Liver (tissue), 9 donors: Measurements from ENCODE around the gene LINGO3. TPM values are rescaled to one million over a fixed set of nuclear protein-coding genes. Genes with fewer than 3 reads are reported as not detected.
A peak's percentile ranks its signal among the peaks of the same experiment; 100 is the strongest.

Source experiments
- DNase-seq: peaks from one replicate; pipeline ENCODE4 v3.0.0-alpha.2; 2017; ENCODE audit warnings: low spot score
- H3K27ac ChIP-seq, 2 donors: one replicate each; pipeline ENCODE4 v1.7.0; 2013; ENCODE audit warnings: inconsistent platforms in 2 of 2, low read length in 2 of 2, control low read depth in 1 of 2, low read depth in 1 of 2, mild to moderate bottlenecking in 1 of 2
- H3K27me3 ChIP-seq, 4 donors: one replicate each; pipeline versions ENCODE4 v1.6.1 to v1.7.0; 2013; ENCODE audit warnings: low read length in 3 of 4, inconsistent platforms in 1 of 4, mild to moderate bottlenecking in 1 of 4, moderate library complexity in 1 of 4; ENCODE audit not compliant: control insufficient read depth in 4 of 4, insufficient read depth in 4 of 4
- H3K36me3 ChIP-seq, 4 donors: one replicate each; pipeline versions ENCODE4 v1.6.1 to v1.7.0; 2013; ENCODE audit warnings: low read length in 3 of 4, mild to moderate bottlenecking in 3 of 4, low read depth in 1 of 4, moderate library complexity in 1 of 4; ENCODE audit not compliant: control insufficient read depth in 4 of 4, insufficient read depth in 3 of 4
- H3K4me1 ChIP-seq, 4 donors: one replicate each; pipeline versions ENCODE4 v1.6.1 to v1.7.0; 2013; ENCODE audit warnings: low read length in 3 of 4, mild to moderate bottlenecking in 3 of 4, moderate library complexity in 1 of 4; ENCODE audit not compliant: control insufficient read depth in 4 of 4, insufficient read depth in 4 of 4
- H3K4me3 ChIP-seq, 3 donors: one replicate each; pipeline versions ENCODE4 v1.6.1 to v1.7.0; 2013; ENCODE audit warnings: low read length in 3 of 3, control low read depth in 1 of 3, low read depth in 1 of 3, mild to moderate bottlenecking in 1 of 3
- H3K9ac ChIP-seq, 2 donors: one replicate each; pipeline ENCODE4 v1.7.0; 2013; ENCODE audit warnings: low read length in 2 of 2, mild to moderate bottlenecking in 2 of 2, moderate library complexity in 2 of 2, control low read depth in 1 of 2, low read depth in 1 of 2
- H3K9me3 ChIP-seq, 4 donors: one replicate each; pipeline versions ENCODE4 v1.6.1 to v1.7.0; 2013; ENCODE audit warnings: low read length in 3 of 4; ENCODE audit not compliant: control insufficient read depth in 4 of 4
- ATF3 ChIP-seq: IDR thresholded peaks from 2 replicates; pipeline ENCODE4 v1.6.1; 2016; ENCODE audit warnings: antibody characterized with exemption
- CTCF ChIP-seq: fragments of 150-350 bp; IDR thresholded peaks from 2 replicates; pipeline ENCODE4 v1.5.1; 2017; ENCODE audit warnings: improper control_type of control experiment, low read depth, low read length; ENCODE audit not compliant: missing input control
- EGR1 ChIP-seq, 2 donors: IDR thresholded peaks; 2 replicates each; pipeline ENCODE4 v1.6.1; 2016 to 2018; ENCODE audit warnings: antibody characterized with exemption in 2 of 2, low read depth in 2 of 2
- FOXA1 ChIP-seq: IDR thresholded peaks from 2 replicates; pipeline ENCODE4 v1.6.1; 2016; ENCODE audit warnings: antibody characterized with exemption
- FOXA2 ChIP-seq: IDR thresholded peaks from 2 replicates; pipeline ENCODE4 v1.6.1; 2016; ENCODE audit warnings: antibody characterized with exemption
- GABPA ChIP-seq, 2 donors: IDR thresholded peaks in 1 of 2; conservative IDR thresholded peaks in 1 of 2; 2 replicates each; pipeline ENCODE4 v1.6.1; 2016; ENCODE audit warnings: antibody characterized with exemption in 2 of 2, mild to moderate bottlenecking in 1 of 2, moderate library complexity in 1 of 2
- HNF4G ChIP-seq: IDR thresholded peaks from 2 replicates; pipeline ENCODE4 v1.6.1; 2016; ENCODE audit warnings: antibody characterized with exemption
- MAX ChIP-seq: IDR thresholded peaks from 2 replicates; pipeline ENCODE4 v1.6.1; 2016; ENCODE audit warnings: antibody characterized with exemption
- NR2F2 ChIP-seq: IDR thresholded peaks from 2 replicates; pipeline ENCODE4 v1.6.1; 2016; ENCODE audit warnings: antibody characterized with exemption
- RAD21 ChIP-seq, 2 donors: IDR thresholded peaks; 2 replicates each; pipeline ENCODE4 v1.6.1; 2016; ENCODE audit warnings: antibody characterized with exemption in 2 of 2, mild to moderate bottlenecking in 2 of 2
- REST ChIP-seq: IDR thresholded peaks from 2 replicates; pipeline ENCODE4 v1.6.1; 2016; ENCODE audit warnings: antibody characterized with exemption, mild to moderate bottlenecking
- SP1 ChIP-seq: IDR thresholded peaks from 2 replicates; pipeline ENCODE4 v1.6.1; 2018; ENCODE audit warnings: antibody characterized with exemption, mild to moderate bottlenecking
- TAF1 ChIP-seq: conservative IDR thresholded peaks from 2 replicates; pipeline ENCODE4 v1.6.1; 2016; ENCODE audit warnings: antibody characterized with exemption, mild to moderate bottlenecking
- YY1 ChIP-seq: IDR thresholded peaks from 2 replicates; pipeline ENCODE4 v1.6.1; 2016; ENCODE audit warnings: antibody characterized with exemption, mild to moderate bottlenecking
- ZBTB33 ChIP-seq: IDR thresholded peaks from 2 replicates; pipeline ENCODE4 v1.6.1; 2016; ENCODE audit warnings: antibody characterized with exemption
- WGBS: extraction: QIAGEN DNeasy Blood & Tissue Kit; methylation state at CpG from one replicate; pipeline ENCODE4 v1.1.7; 2013; 5-methylcytosine and 5-hydroxymethylcytosine counted together
- polyA plus RNA-seq, 2 donors: library from polyadenylated mRNA; stranded (reverse) in 1 of 2; unstranded in 1 of 2; fragments of 200-250 nt in 1 of 2; fragments of >200 nt in 1 of 2; fragmentation: Nextera tagmentation in 1 of 2; extraction: Ambion mirVana in 1 of 2; gene quantifications; one replicate each; pipeline versions ENCODE4 v1.2.1 to v1.2.3, GENCODE V29; 2013 to 2015
- total RNA-seq, 2 donors: library from RNA; depleted of rRNA; stranded (reverse); fragments of >200 nt; gene quantifications; one replicate each; pipeline ENCODE4 v1.2.3, GENCODE V29; 2014
- donor health status: healthy.
- donor health status: healthy.
- donor health status: healthy.
- donor health status: healthy.
- donor health status: healthy.

Gene LINGO3
- total and polyA plus RNA-seq, 4 donors = 0.02 to 0.08 (median 0.07) TPM

- Histone ChIP-seq H3K4me1 (peaks cover 13 to 55% (median 41%) of the 10 kb centered on the region in 4 donors), H3K9me3 (no peaks in the 10 kb centered on the region), H3K36me3 (peaks cover 4 to 9% (median 8%) of the 10 kb centered on the region in 4 donors), H3K4me3 (peak overlapping the region; percentile 74 to 91 (median 79)), H3K27me3 (no peaks in the 10 kb centered on the region), H3K27ac (peak overlapping the region; percentile 88 to 98), H3K9ac (peak overlapping the region; percentile 57 to 81)
- under 1% methylated on average over 88 of the region's 88 CpGs for WGBS
- TF ChIP-seq YY1 (peak; percentile 96), EGR1 (IDR thresholded peaks at IDR 0.05; ENCODE audit: low read depth in 2 of 2) (peak in 1 of 2 donors; percentile 84), RAD21 (IDR thresholded peaks at IDR 0.05) (peak in 1 of 2 donors; percentile 3), SP1 (no peak), NR2F2 (no peak), HNF4G (no peak), ATF3 (peak; percentile 51), REST (no peak), MAX (peak; percentile 29), CTCF (no peak), FOXA1 (no peak), ZBTB33 (no peak), FOXA2 (no peak), GABPA (IDR thresholded peaks at IDR 0.05 in 1 of 2, conservative IDR thresholded peaks at IDR 0.05 in 1 of 2) (no peak)
- DNase-seq = peak; percentile 81
Measured at GRCh38 chr19:2270423-2271233, 37.3 kb downstream of the LINGO3 start.

- no peaks in the 10 kb centered on the region for H3K27me3 ChIP-seq
- H3K4me3 ChIP-seq = peak overlapping the region; percentile 74 to 91 (median 79)
- TF ChIP-seq SP1 = no peak
- no peak for TF ChIP-seq GABPA (IDR thresholded peaks at IDR 0.05 in 1 of 2, conservative IDR thresholded peaks at IDR 0.05 in 1 of 2)
- TF ChIP-seq TAF1 = no peak
- TF ChIP-seq ATF3 = no peak
- no peak for TF ChIP-seq MAX
- WGBS = under 1% methylated on average over 30 of the region's 30 CpGs
- H3K27ac ChIP-seq = peak overlapping the region; percentile 88 to 98
- H3K9me3 ChIP-seq = no peaks in the 10 kb centered on the region
- peaks cover 13 to 52% (median 38%) of the 10 kb centered on the region in 4 donors for H3K4me1 ChIP-seq
- peak overlapping the region; percentile 57 to 98 for H3K9ac ChIP-seq
- DNase-seq = peak; percentile 72
- H3K36me3 ChIP-seq = peaks cover 4 to 9% (median 8%) of the 10 kb centered on the region in 4 donors
Measured at GRCh38 chr19:2270157-2270422, 37.9 kb downstream of the LINGO3 start.
